ENCODE measurements around the gene GJD4.

GJD4 gene, protein sequence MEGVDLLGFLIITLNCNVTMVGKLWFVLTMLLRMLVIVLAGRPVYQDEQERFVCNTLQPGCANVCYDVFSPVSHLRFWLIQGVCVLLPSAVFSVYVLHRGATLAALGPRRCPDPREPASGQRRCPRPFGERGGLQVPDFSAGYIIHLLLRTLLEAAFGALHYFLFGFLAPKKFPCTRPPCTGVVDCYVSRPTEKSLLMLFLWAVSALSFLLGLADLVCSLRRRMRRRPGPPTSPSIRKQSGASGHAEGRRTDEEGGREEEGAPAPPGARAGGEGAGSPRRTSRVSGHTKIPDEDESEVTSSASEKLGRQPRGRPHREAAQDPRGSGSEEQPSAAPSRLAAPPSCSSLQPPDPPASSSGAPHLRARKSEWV
- long read RNA-seq, donor 1 = 0 reads
- long read RNA-seq, donor 2 = 0 reads
- long read RNA-seq, donor 3 = 0 reads
- long read RNA-seq, donor 4 = 0 reads
- long read RNA-seq, donor 5 = 0 reads
- long read RNA-seq, donor 6 = 0 reads
- long read RNA-seq, donor 7 = 0 reads
- long read RNA-seq, donor 8 = 0 reads

DNA sequence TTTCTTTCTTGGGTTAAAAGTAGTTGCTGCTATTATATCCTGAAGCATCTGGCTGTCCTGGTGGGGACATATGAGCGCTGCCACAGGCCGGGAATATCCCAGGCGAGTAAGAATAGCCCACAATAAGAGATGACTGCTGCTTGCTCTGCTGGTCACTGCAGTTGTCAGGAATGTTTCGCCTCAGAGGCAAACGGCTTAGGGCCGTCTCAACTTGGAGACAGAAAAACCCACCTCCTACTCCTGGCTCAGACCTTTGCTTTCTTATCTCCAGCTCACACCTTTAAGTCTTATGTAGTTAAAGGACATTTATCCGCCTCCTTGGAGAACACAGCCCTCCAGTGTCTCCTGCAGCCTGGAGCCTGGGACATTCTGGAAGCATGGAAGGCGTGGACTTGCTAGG lies at the start of gene GJD4:
TSS of gene GJD4 (plus strand) at position 151 of the 400 bp plus-strand sequence. CDS start at position 378, 227 bp downstream.
- no peak for DNase-seq

DNA sequence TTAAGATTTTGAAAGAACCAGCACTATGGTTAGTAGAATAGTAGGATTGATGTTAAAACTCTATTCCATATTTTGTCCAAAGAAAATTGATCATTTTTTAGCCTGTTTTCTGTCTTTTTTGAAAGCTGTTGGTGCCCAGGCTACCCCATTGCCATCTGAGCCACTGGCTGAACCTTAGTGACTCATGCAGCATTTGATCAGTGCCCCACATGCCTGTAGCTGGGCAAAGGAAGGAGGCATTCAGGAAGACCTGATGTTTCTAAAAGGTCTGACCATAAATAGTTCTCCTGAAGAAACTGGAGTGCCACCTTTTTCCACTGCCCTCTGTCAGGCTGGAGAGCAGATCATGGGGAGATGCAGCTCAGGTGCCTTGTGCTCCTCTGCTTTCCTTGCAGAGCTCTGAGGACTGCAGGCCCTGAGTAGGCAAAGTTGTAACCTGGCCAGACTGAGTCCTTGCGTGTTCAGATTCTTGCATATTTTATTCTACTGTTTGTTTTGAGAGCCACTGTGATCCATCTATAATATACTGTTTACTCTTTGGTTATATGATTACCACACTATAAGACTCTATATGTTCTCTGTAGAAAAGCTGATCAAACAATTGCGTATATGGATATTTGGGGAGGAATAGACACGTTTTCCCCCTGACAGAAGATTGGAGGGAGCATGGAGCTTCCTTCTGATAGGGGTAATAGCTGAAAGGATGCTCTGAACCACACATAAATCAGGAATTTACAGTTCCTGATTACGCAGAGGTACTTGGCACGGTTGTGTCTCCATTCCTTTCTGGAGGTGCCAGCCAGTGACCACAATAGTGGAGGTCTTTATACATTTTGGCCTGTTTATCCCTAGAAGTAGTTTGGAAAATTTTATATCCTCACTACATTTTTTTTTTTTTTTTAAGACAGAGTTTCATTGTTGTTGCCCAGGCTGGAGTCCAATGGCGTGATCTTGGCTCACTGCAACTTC lies 48.9 kb upstream of the GJD4 start:
- DNase-seq = no peak

DNA sequence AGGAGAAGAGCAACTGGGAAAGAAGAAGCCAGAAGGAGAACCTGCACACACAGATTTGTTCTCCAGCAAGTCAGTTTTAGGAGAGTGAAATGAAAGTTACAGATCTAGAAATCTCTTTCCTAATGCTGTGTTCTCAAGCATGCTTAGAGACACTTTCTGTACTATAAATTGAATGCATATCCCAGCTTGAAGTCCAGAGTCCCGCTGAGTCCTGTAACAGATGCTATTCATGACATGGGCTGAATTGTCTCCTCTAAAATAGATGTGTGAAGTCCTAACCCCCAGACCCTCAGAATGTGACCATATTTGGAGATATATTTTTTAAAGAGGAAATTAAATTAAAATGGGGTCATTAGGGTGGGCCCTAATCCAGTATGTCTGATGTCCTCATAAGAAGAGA lies 46.9 kb upstream of the GJD4 start:
- DNase-seq = no peak

DNA sequence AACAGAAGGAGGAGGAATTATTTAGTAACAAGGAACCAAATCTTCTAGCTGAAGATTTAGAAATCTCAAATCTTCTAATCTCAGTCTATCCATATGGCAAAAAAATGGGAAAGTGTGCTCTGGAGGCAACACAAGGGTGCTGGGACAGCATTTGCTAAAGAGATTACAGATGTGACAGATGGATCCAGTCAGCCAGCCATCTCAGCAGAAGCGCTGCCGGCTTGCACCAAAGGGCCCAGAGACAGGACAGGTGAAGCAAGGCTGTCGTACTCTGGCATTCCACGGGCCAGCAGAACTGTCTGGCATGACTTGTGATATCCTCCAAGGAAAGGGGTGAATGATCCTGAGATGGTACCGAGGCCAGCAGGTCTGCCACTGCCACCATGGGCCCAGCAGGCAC lies 45.7 kb upstream of the GJD4 start:
- no peak for DNase-seq

DNA sequence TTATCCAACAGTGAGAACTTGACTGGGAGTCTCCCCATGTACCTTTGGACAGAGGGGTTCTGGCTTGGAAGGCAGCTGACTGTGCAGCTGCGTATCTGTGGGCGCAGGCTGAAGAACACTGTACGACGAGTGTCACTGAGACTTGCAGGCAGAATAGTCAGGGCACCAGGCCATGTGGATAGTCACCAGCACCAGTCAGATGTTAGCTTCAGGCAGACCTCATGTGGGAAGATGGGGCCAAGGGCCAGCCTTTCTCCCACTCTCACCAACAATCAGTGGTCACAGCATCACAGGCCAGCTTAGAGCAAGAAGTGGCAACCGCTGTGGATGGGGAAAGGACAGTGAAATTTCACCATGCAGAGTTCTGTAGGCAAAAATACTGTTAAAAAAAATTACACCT lies 43.4 kb upstream of the GJD4 start:
- no peak for DNase-seq

DNA sequence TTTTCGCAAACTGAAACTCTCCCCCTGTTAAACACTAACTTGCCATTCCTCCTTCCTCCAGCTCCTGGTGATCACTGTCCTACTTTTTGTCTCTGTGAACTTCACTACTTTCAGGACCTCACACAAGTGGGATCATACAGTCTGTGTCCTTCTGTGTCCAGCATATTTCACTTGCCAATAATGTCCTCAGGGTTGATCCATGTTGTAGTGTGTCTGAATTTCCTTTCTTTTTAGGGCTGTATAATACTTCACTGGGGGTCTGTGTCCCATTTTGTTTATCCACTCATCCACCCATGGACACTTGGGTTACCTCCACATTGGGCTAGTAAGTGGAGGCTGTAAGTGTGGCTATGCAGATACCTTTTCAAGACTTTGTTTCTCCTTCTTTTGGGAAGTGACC lies 42.7 kb upstream of the GJD4 start:
- no peak for DNase-seq

DNA sequence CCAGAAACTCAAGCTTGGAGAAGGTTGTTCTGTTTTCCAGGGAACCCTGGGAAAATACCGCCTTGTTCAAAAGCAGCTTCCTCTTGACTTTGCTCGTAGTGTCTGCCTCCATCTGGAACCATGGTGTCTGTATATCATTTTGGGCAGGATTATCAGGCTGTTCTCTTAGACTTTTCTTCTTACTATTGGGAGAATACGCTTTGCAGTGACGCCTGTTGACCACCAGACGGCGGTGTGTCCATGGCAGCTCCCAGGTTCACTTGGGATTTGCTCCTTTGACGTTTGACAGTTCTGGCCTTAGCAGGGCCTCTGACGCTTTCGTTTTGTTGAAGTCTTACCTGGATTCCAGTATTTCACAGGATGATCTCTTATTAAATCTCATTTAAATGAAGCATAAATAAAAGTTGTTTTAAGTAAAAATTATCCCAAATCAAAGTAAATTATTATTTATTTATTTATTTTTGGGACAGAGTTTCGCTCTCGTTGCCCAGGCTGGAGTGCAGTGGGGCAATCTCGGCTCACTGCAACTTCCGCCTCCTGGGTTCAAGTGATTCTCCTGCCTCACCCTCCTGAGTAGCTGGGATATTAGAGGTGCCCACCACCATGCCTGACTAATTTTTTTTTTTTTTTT lies 41.8 kb upstream of the GJD4 start:
- DNase-seq = no peak

DNA sequence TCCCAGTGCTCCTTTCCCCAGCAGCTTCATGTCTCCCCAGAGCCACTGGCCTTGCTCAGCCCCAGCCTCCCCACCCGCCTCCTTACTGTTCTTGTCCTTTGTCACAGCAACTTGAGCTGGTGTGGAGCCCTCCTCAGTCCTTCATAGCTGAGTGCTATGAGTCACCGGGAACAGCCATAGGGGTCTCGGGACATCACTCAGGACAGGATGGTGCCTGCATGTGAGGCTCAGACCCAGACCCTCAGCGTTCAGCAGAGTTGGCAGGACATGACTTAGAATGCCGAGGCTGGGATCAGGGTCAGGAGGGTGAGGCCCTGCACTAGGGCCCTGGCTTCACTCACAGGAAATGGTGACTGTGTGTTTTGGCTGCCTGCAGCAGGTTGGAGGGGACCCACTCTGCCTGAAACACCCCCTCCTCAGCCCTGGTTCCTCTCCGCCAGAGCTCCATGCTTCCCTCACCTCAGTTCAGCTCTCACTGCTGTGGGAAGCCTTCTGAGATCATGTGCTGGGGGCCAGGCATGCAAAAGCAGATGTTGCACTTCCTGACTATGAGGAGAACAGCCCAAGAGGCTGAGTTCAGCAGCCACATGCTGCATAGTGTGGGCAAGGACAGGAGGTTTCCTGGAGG lies 40.7 kb upstream of the GJD4 start:
- DNase-seq = no peak

DNA sequence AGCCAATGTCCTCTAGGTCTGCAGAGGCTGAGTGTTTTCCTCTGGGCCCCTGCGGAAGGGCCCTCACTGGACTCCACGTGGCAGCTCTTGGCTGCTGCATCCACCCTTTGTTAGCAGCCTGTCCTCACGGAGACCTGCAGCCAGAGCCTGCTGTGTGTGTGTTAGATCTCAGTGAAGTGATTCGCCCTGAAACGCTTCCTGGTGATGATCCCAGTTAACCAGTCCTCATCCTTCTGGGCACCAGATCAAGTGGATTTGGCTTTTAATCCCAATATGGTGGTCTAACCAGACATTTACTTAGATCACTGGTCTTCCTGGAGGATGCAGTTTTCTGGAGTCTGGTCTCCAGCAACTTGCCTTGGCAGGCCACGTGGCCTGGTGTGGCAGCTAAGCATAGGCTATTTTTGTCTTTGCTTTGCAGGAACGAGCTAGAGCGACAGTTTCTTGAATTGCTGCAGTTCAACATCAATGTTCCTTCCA lies 39.5 kb upstream of the GJD4 start:
- DNase-seq = no peak

DNA sequence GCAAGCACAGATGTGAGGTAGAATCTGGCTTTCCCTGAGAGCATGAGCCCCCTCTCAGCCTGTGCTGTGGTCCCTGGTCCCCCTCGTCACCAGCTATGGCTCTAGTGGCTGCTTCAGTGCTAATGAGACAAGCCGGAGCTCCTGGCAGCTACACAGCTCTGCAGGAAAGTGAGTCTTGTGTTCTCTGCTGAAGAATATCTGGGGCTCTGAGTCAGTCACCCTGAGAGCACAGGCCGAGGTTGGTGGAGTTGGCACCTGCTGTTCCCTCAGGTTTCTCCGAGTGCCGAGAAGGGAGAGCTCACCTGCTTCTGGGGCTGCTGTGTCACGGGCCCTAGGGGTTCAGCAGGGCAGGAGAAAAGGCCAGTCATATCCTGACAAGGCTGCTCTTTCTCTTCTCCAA lies 37.2 kb upstream of the GJD4 start:
- DNase-seq = no peak

DNA sequence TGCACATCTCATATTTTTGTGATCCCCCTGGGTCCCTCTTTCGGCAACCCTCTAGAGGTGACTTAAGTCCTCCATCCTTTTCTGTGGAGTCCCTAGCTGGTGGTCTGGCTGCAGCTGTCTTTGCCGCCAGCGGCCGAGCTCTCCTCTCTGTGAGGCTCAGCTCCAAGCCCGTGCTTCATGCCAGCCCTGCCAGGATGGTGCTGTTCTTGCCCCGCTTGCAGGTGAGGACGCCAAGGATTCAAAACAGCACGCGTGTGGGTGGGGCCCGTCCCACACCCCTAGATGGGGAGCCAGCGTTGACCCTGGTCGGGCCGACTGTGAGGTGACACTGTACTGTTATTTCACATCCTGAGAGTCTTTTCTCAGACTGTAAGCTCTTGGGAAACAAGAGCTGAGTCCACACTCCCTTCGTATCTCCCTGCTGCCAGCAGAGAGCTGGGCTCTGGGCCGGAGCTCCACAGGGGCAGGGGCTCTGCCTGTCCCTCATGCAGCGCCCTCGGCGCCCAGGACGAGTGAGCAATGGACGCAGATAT lies 36.6 kb upstream of the GJD4 start:
- no peak for DNase-seq

DNA sequence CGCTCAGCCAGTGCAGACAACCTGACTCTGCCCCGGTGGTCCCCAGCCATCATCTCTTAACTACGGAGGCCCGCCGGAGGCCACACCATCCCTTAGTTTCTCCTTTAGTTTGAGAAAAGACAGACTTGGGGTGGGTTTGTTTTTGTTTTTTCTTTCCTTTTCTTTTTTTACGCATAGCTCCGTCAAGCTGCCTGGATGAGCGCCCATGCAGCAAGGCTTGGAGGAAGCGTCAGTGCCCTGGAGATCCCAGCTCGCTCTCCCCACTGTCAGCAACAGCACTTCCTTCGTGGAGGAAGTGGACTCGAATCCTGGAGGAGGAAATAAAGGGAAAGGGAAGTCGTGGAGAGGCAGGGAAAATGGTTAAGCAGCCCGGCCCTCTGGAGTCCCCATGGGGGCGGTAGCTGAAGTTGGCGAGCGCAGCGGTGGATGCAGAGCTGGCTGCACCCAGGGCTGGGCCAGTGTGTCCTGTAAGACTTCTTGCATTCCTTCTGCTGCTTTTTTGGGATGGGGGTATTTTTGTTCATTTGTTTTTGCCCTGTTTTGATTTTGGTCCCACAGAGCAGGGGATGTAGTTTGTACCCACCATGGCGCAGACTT lies 35.9 kb upstream of the GJD4 start:
- DNase-seq = no peak

DNA sequence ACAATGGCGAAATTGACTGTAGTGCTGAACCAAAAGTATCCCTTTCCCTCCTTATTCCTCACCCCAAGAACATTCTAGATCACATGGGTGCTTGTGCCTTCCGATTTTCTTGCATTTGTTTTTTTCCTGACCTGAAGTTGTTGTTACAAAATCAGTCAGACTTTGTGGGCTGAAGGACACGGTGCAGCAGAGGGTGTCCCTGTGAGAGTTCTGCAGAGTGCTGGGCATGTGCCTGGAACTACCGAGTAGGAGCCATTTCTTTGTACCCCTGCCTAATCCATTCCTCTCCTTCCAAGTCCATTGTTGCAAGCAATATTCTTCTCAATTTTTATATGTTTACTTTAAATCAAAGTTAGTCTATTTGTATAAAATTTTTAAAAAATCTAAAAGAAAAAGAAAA lies 35.3 kb upstream of the GJD4 start:
- no peak for DNase-seq

DNA sequence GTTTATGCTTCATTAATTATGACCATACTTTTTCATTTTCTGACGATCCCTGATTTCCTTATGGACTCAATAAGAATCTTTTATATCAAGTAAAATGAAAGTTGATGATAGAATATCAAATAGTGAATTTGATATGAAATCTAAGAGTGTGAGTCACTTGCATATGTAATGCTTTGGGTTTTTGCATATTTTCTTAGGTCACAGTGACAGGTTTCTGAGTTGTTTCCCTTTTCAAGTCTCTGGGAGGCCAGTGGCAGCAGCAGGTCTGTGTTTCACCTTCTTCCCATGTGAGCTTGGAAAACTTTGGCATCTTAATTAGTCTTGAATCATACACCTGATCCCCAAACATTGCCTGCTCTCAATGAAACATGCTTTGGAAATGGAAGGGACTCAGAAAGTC lies 34.7 kb upstream of the GJD4 start:
- DNase-seq = no peak

DNA sequence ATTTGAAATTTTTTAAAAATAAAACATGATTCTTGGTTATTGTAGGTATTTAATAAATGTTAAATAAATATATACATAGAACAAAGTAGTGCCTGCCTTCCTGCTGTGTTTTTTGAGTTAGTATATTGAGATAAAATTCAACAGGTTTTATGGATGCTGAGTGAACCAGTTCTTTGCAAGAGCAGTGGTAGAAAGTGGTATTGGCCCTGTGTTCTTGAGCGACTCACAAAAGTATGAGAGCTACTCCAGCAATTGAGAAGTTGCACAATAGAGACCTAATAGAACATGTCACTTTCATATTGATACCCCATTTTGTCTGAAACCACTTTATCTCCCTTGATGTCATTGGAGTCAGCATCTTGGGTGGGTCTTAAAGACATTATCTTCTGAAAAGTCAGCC lies 32.6 kb upstream of the GJD4 start:
- DNase-seq = no peak

DNA sequence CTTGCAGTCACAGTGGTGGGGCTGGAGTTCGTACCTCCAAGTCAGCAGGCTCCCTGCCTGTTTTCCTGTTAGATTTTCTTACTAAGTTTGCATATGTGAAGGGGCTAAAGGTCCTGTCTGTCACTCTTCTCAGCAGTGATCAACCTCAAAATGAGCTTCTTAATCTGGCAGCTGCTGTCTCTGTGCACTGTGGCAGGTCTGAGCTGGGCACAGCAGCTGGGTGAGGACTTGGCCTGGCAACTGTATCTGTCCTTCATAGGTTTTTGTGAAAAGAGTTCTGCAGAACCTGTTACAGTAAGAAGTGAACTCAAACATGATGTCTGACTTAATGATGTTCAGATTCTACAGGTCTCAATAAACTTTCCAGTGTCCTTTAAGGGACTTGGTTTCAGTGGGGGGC lies 31.3 kb upstream of the GJD4 start:
- no peak for DNase-seq

DNA sequence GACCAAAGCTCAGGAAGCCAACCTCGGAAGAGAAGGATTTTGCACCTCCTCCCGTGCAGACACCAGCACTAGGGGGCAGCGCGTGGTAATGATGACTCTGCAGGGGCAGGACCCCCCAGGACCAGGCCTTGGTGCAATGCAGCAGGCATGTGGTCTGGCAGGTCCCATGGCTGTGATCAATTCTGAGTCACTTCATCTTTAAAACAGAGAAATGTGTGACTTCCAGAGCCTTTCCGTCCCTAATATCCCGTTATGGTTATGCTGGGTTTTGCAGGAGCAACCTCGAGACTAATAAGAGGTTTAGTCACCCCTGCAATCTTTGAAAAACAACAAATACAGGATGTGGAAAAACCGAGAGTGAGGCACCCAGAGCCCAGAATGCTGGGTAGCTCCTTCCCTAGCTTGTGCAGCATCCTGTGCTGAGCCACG lies 30.2 kb upstream of the GJD4 start:
- no peak for DNase-seq

DNA sequence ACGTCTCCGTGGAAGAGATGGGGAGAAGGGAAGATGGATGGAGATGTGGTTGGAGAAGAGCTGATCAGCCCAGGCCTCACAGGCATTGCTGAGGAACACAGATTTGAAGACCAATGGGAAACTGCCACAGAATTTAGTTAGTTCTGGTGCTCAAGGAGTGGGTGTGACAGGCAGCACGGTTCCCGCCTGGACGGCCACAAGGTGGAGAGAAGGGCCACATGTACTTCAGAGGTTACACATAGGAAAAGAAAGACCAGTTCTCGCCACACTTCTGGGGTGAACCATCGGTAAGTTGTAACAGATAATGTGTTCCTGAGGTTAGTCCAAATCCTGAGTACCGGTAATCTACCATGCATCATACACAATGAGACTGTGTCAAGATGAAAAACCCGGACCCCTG lies 29.5 kb upstream of the GJD4 start:
- no peak for DNase-seq

DNA sequence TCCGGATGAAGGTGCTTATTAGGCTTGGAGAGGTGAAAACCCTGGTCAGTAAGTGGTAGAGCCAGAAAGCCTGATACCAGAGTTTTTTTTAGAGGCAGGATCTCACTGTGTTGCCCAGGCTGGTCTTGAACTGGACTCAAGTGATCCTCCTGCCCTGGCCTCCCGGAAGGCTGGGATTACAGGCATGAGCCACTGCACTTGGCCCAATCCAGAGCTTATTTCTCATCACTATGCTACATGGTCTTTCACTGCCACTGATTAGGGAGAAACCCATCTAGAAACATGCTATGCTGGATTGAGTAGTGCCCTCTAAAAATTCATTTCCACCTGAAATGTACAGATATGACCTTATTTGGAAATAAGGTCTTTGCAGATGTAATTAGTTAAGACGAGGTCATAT lies 28.4 kb upstream of the GJD4 start:
- DNase-seq = no peak

DNA sequence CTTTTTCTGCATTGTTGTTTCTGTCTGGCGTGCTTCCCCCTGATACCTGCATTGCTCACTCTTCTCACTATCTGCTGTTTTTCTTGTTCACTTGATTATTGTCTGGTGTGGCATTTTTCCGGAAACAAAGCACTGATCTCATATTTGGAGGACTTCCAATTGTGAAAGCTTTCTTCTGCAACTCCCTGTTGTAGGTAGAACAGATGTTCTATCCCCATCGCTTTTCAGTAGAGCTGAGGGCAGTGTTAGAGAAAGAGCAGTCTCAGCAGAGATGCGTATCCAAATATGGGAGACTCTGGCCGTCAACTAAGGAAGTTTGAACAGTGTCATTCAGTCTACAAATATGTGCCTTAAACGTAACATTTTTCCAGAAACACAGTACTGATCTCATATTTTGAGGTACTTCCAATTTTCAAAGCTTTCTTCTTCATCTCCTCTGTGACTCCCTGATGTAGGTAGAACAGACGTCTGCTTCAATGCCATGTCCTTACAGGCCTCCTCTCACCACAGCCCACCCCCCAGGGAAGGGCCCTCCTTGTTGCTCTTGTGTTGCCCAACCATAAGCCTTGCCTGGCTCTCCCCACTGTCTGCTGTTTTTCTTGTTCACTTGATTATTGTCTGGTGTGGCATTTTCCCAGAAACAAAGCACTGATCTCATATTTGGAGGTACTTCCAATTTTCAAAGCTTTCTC lies 27.1 kb upstream of the GJD4 start:
- no peak for DNase-seq

DNA sequence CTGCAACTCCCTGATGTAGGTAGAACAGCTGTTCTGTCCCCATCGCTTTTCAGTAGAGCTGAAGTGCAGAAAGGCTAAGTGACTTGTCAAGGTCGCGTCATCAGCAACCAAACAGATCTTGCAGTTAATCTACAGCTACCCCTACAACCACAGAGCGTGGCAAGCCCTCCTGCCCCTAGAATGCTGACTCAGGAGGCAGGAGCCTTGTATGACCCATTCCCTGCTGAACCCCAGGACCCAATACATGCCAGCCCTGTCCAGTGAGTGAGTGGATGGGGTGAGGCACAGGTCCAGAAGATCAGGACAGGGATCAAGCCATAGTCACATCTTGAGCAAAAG lies 26.6 kb upstream of the GJD4 start:
- no peak for DNase-seq

Data from right kidney (tissue), 9 donors.